Left lung (tissue), 10 donors: ENCODE measurements around the gene PCDHGA6. TPM values are rescaled to one million over a fixed set of nuclear protein-coding genes. Genes with fewer than 3 reads are reported as not detected.
A peak's percentile ranks its signal among the peaks of the same experiment; 100 is the strongest.
"Not testable (repeated sequence)": the region's sequence is repeated elsewhere in the genome, so short reads cannot be mapped to it uniquely, and the experiment has no call there.

Source experiments
- ATAC-seq: fragments of 200-7000 bp; cut with Tn5 transposase; one replicate; pipeline ENCODE4 v1.9.1; 2020; ENCODE audit warnings: moderate library complexity
- DNase-seq, 4 donors: peaks; one replicate each; pipeline ENCODE4 v3.0.0-alpha.2; 2013 to 2020
- H3K27ac ChIP-seq, 2 donors: fragments of 200-600 bp; sonication (generic) in 1 of 2; one replicate each; pipeline versions ENCODE4 v1.5.0 to v1.8.0; 2020 to 2021
- H3K27me3 ChIP-seq, 2 donors: fragments of 200-600 bp; sonication (generic) in 1 of 2; one replicate each; pipeline versions ENCODE4 v1.5.0 to v1.8.0; 2020 to 2021
- H3K36me3 ChIP-seq, 2 donors: fragments of 200-600 bp; sonication (generic) in 1 of 2; one replicate each; pipeline versions ENCODE4 v1.5.0 to v1.8.0; 2020 to 2021
- H3K4me1 ChIP-seq, 2 donors: fragments of 200-600 bp; one replicate each; pipeline ENCODE4 v1.8.0; 2021
- H3K4me3 ChIP-seq, 2 donors: fragments of 200-600 bp; sonication (generic) in 1 of 2; one replicate each; pipeline versions ENCODE4 v1.5.0 to v1.8.0; 2020 to 2021; ENCODE audit warnings: mild to moderate bottlenecking in 1 of 2
- H3K9me3 ChIP-seq, 2 donors: fragments of 200-600 bp; sonication (generic) in 1 of 2; one replicate each; pipeline versions ENCODE4 v1.5.0 to v1.8.0; 2020 to 2021
- CTCF ChIP-seq, 2 donors: fragments of 200-600 bp; sonication (generic) in 1 of 2; IDR thresholded peaks; one replicate each; pipeline versions ENCODE4 v1.5.0 to v1.8.0; 2021; ENCODE audit warnings: antibody characterized with exemption in 2 of 2
- intact Hi-C, 2 donors: fragments of 100-400 bp; cut with DNase I; formaldehyde crosslinking; loops; one replicate each; pipeline versions ENCODE4 v1.11.2 to v1.14.2; 2022
- polyA plus RNA-seq, 6 donors: library from polyadenylated mRNA; unstranded; fragments of 120-200 nt; gene quantifications; one replicate each; pipeline ENCODE4 v1.2.1, GENCODE V29; 2013; ENCODE audit not compliant: insufficient read length in 6 of 6
- total RNA-seq, 2 donors: library from RNA; stranded (reverse); fragmentation: NEBNext Ultra II Directional; extraction: Animal tissue kit (Norgen Biotek cat#: 25700); gene quantifications; one replicate each; pipeline ENCODE4 v1.2.1, GENCODE V29; 2021
- donor health status: DM: no; HTN: yes; CAD: no.
- donor health status: DM: no; HTN: no; CAD: no.

The PCDHGA6 gene
- total and polyA plus RNA-seq, 8 donors = 2.9 to 6.5 (median 5.4) TPM

- DNase-seq = no peak
- no peak within 1 kb of the TSS for H3K27ac ChIP-seq
- H3K4me1 ChIP-seq = no peaks in the 10 kb centered on the region
- TF ChIP-seq CTCF (IDR thresholded peaks at IDR 0.05) = no peak
- peaks cover 21 to 81% of the 10 kb centered on the region in 2 donors for H3K27me3 ChIP-seq
- H3K36me3 ChIP-seq = no peaks in the 10 kb centered on the region
- H3K9me3 ChIP-seq = peaks cover 0 to 87% of the 10 kb centered on the region in 2 donors
- no peak within 1 kb of the TSS for H3K4me3 ChIP-seq
- ATAC-seq = no peak
- intact Hi-C loops = loop anchor here in 1 of 2 donors (10.0 kb wide), 1 partner anchor 224 kb away; no protein-coding TSS in a partner anchor
Observed at GRCh38 chr5:141330299-141331080, 43.2 kb upstream of the PCDHGA6 start, which contains the start of gene PCDHGA1. PCDHGA1 (plus strand) TSS chr5:141330514.

DNA sequence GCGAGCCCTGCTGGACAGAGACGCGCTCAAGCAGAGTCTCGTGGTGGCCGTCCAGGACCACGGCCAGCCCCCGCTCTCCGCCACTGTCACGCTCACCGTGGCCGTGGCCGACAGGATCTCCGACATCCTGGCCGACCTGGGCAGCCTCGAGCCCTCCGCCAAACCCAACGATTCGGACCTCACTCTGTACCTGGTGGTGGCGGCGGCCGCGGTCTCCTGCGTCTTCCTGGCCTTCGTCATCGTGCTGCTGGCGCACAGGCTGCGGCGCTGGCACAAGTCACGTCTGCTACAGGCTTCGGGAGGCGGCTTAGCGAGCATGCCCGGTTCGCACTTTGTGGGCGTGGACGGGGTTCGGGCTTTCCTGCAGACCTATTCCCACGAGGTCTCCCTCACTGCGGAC lies 41.1 kb upstream of the PCDHGA6 start:
- not testable (repeated sequence) for ATAC-seq, H3K4me3 ChIP-seq, H3K36me3 ChIP-seq, H3K27ac ChIP-seq, H3K4me1 ChIP-seq, DNase-seq
- Histone ChIP-seq H3K9me3 (peaks cover 0 to 90% of the 10 kb centered on the region in 2 donors), H3K27me3 (peaks cover 21 to 81% of the 10 kb centered on the region in 2 donors)
- intact Hi-C loops = loop anchor here in 1 of 2 donors (10.0 kb wide), 1 partner anchor 222 kb away; no protein-coding TSS in a partner anchor

- H3K4me3 ChIP-seq = no peak within 1 kb of the TSS
- no peaks in the 10 kb centered on the region for H3K4me1 ChIP-seq
- H3K27ac ChIP-seq = no peak within 1 kb of the TSS
- intact Hi-C loops = loop anchor here in 1 of 2 donors (10.0 kb wide), 1 partner anchor 216 kb away; no protein-coding TSS in a partner anchor
- H3K9me3 ChIP-seq = peaks cover 0 to 87% of the 10 kb centered on the region in 2 donors
- ATAC-seq (no peak), DNase-seq (peak in 1 of 4 donors; percentile 51)
- H3K27me3 ChIP-seq = peaks cover 8 to 83% of the 10 kb centered on the region in 2 donors
- no peaks in the 10 kb centered on the region for H3K36me3 ChIP-seq
- TF ChIP-seq CTCF (IDR thresholded peaks at IDR 0.05) = no peak
Observed at GRCh38 chr5:141338538-141339306, 35.0 kb upstream of the PCDHGA6 start, which contains the start of gene PCDHGA2. PCDHGA2 (plus strand) TSS chr5:141338760.

- H3K4me3 ChIP-seq, ATAC-seq, H3K27ac ChIP-seq, H3K4me1 ChIP-seq, DNase-seq, H3K36me3 ChIP-seq: not testable (repeated sequence)
- intact Hi-C loops = loop anchor here in 1 of 2 donors (10.0 kb wide), 1 partner anchor 224 kb away; no protein-coding TSS in a partner anchor
- Histone ChIP-seq H3K27me3 (peaks cover 0 to 83% of the 10 kb centered on the region in 2 donors), H3K9me3 (peaks cover 0 to 88% of the 10 kb centered on the region in 2 donors)
Observed at GRCh38 chr5:141340781-141341354, 32.8 kb upstream of the PCDHGA6 start.

DNA sequence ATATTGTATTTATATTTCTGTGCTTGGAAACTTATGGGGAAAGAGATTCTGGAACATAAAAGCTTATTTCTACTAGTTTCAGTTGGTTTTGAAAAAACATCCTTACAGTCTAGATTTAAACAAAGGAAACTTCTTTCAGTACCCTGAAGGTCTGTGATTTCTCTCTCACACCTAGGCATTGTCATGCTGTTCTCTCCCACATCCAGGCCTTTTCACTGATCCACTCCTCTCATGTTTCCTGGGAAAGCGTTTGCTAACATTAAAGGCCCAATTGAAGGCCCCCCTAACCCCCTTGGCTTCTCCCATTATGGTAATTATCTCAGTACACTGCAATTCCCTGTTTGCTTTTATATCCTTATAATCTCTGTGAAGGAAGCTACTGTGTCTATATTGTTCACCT lies 30.9 kb upstream of the PCDHGA6 start:
- ATAC-seq (no peak), DNase-seq (no peak)
- Histone ChIP-seq H3K4me1 (no peaks in the 10 kb centered on the region), H3K36me3 (no peaks in the 10 kb centered on the region), H3K9me3 (peaks cover 0 to 88% of the 10 kb centered on the region in 2 donors), H3K4me3 (no peak overlapping the region), H3K27ac (no peak overlapping the region), H3K27me3 (peaks cover 0 to 90% of the 10 kb centered on the region in 2 donors)
- no peak for TF ChIP-seq CTCF (IDR thresholded peaks at IDR 0.05)
- intact Hi-C loops = loop anchor here in 1 of 2 donors (10.0 kb wide), 1 partner anchor 222 kb away; no protein-coding TSS in a partner anchor
